ENCODE data around the gene GRID1.
"Not testable (repeated sequence)": the region's sequence is repeated elsewhere in the genome, so short reads cannot be mapped to it uniquely, and the experiment has no call there.

Gene GRID1

GRCh38 chr10:86079088-86079487 is 287.5 kb downstream of the GRID1 start:
- Mint-ChIP-seq H3K4me1 (peaks cover 21% of the 10 kb centered on the region), H3K36me3 (ENCODE audit: low read depth) (no peaks in the 10 kb centered on the region), H3K9me3 (no peaks in the 10 kb centered on the region), H3K27ac (peak overlapping the region; percentile 48), H3K27me3 (ENCODE audit: low read depth, poor library complexity) (peaks cover 18% of the 10 kb centered on the region), H3K4me3 (no peak overlapping the region)
- DNase-seq = no peak
- no peak for TF ChIP-seq CTCF (IDR thresholded peaks at IDR 0.05)

- Mint-ChIP-seq H3K4me3 (no peak overlapping the region), H3K9me3 (no peaks in the 10 kb centered on the region), H3K27me3 (ENCODE audit: low read depth, poor library complexity) (peaks cover 18% of the 10 kb centered on the region), H3K27ac (no peak overlapping the region), H3K36me3 (ENCODE audit: low read depth) (no peaks in the 10 kb centered on the region), H3K4me1 (peaks cover 21% of the 10 kb centered on the region)
- no peak for TF ChIP-seq CTCF (IDR thresholded peaks at IDR 0.05)
- no peak for DNase-seq
Observed at GRCh38 chr10:86078639-86079035, 288.0 kb downstream of the GRID1 start.

- Mint-ChIP-seq H3K27ac (no peak overlapping the region), H3K27me3 (ENCODE audit: low read depth, poor library complexity) (peaks cover 18% of the 10 kb centered on the region), H3K4me3 (no peak overlapping the region), H3K36me3 (ENCODE audit: low read depth) (no peaks in the 10 kb centered on the region), H3K4me1 (peaks cover 21% of the 10 kb centered on the region), H3K9me3 (no peaks in the 10 kb centered on the region)
- no peak for DNase-seq
- no peak for TF ChIP-seq CTCF (IDR thresholded peaks at IDR 0.05)
Observed at GRCh38 chr10:86077871-86078638, 288.5 kb downstream of the GRID1 start.

GRCh38 chr10:86077271-86077670 is 289.3 kb downstream of the GRID1 start:
- H3K27me3 Mint-ChIP-seq (ENCODE audit: low read depth, poor library complexity) = peaks cover 15% of the 10 kb centered on the region
- no peak overlapping the region for H3K4me3 Mint-ChIP-seq
- H3K4me1 Mint-ChIP-seq = peaks cover 21% of the 10 kb centered on the region
- DNase-seq = no peak
- H3K9me3 Mint-ChIP-seq = no peaks in the 10 kb centered on the region
- no peaks in the 10 kb centered on the region for H3K36me3 Mint-ChIP-seq (ENCODE audit: low read depth)
- H3K27ac Mint-ChIP-seq = no peak overlapping the region
- TF ChIP-seq CTCF (IDR thresholded peaks at IDR 0.05) = no peak

GRCh38 chr10:86076497-86076896 is 290.1 kb downstream of the GRID1 start:
- H3K36me3 Mint-ChIP-seq (ENCODE audit: low read depth) = not testable (repeated sequence)
- H3K4me1 Mint-ChIP-seq = peaks cover 21% of the 10 kb centered on the region
- H3K27me3 Mint-ChIP-seq (ENCODE audit: low read depth, poor library complexity) = peaks cover 21% of the 10 kb centered on the region

GRCh38 chr10:86075512-86075911 is 291.1 kb downstream of the GRID1 start:
- peaks cover 21% of the 10 kb centered on the region for H3K4me1 Mint-ChIP-seq
- H3K36me3 Mint-ChIP-seq (ENCODE audit: low read depth) = no peaks in the 10 kb centered on the region
- H3K27me3 Mint-ChIP-seq (ENCODE audit: low read depth, poor library complexity) = peaks cover 21% of the 10 kb centered on the region
- H3K9me3 Mint-ChIP-seq = no peaks in the 10 kb centered on the region
- no peak overlapping the region for H3K27ac Mint-ChIP-seq
- no peak overlapping the region for H3K4me3 Mint-ChIP-seq
- DNase-seq = no peak
- no peak for TF ChIP-seq CTCF (IDR thresholded peaks at IDR 0.05)

More at GRCh38 chr10:86076497-86076896, 290.1 kb downstream of the GRID1 start:
- not testable (repeated sequence) for DNase-seq, H3K9me3 Mint-ChIP-seq, H3K27ac Mint-ChIP-seq, H3K4me3 Mint-ChIP-seq

Data from nephron progenitor cell (in vitro differentiated cells).